Measurements from ENCODE around the gene GAGE13. TPM values are rescaled to one million over a fixed set of nuclear protein-coding genes. Genes with fewer than 3 reads are reported as not detected.

The GAGE13 gene
- total and polyA plus RNA-seq, 2 of the 8 experiments (the other 6 are each of a cell fraction or from before 2014, with no cell fraction given) = not detected

GRCh38 chrX:49309401-49309981, 21.9 kb upstream of the GAGE13 start:
- Histone ChIP-seq H3K56ac (replicated peaks; ENCODE audit: insufficient read length, low read depth, low read length) (no peak overlapping the region), H3K79me1 (ENCODE audit: low read depth, low read length) (no peaks in the 10 kb centered on the region), H3K18ac (ENCODE audit: extremely low read depth, low read length) (no peak overlapping the region), H3K4me1 (replicated peaks in 1 of 4; ENCODE audit: control insufficient read depth in 3 of 4, insufficient read depth in 4 of 4, low read length in 3 of 4) (peaks cover 4 to 22% (median 13%) of the 10 kb centered on the region in 4 experiments), H3K36me3 (ENCODE audit: control insufficient read depth in 2 of 4, insufficient read depth in 4 of 4, low read length in 3 of 4) (no peaks in the 10 kb centered on the region), H2BK5ac (ENCODE audit: low read depth, low read length) (0 out of 2 replicates have a peak overlapping the region, but pooled peaks have one; percentile 81), H2AFZ (ENCODE audit: low read length) (no peak overlapping the region), H3K27ac (ENCODE audit: low read depth, low read length) (peak overlapping the region; percentile 86; the same call in 1 of the 2 replicates), H2BK120ac (replicated peaks; ENCODE audit: low read depth, low read length) (no peak overlapping the region), H3K79me2 (ENCODE audit: control insufficient read depth in 1 of 2, insufficient read depth in 2 of 2, low read length in 2 of 2) (no peaks in the 10 kb centered on the region), H3K23me2 (ENCODE audit: low read depth, low read length) (no peaks in the 10 kb centered on the region; the same call in 1 of the 2 replicates), H2BK15ac (ENCODE audit: low read length) (no peak overlapping the region), H3K23ac (ENCODE audit: insufficient read length) (no peak overlapping the region), H3K4ac (replicated peaks; ENCODE audit: insufficient read length, low read depth, low read length) (no peak overlapping the region), H3K4me3 (ENCODE audit: extremely low read depth in 1 of 4, insufficient read depth in 2 of 4, low read depth in 3 of 4, low read length in 4 of 4) (peak overlapping the region; percentile 7 to 52 (median 22); a peak in 4 of 8 replicates), H3K27me3 (replicated peaks in 1 of 4; ENCODE audit: control insufficient read depth in 3 of 4, extremely low read depth in 1 of 4, insufficient read depth in 3 of 4, low read length in 3 of 4) (no peaks in the 10 kb centered on the region), H4K91ac (replicated peaks; ENCODE audit: insufficient read length, low read length) (no peak overlapping the region), H2BK12ac (ENCODE audit: low read depth, low read length) (no peak overlapping the region), H2BK20ac (ENCODE audit: low read length) (peak overlapping the region; percentile 32; the same call in 1 of the 2 replicates), H4K20me1 (replicated peaks in 1 of 2; ENCODE audit: control insufficient read depth in 1 of 2, insufficient read depth in 2 of 2, low read length in 2 of 2) (no peaks in the 10 kb centered on the region), H2AK5ac (ENCODE audit: low read depth, low read length) (no peak overlapping the region), H4K8ac (ENCODE audit: extremely low read depth, insufficient read depth, low read length) (no peak overlapping the region), H3K14ac (ENCODE audit: insufficient read length) (no peak overlapping the region), H3K4me2 (ENCODE audit: insufficient read depth in 1 of 2, low read depth in 2 of 2, low read length in 2 of 2) (peak overlapping the region; percentile 66 to 80), H3K9ac (replicated peaks in 1 of 4; ENCODE audit: extremely low read depth in 1 of 4, low read depth in 3 of 4, low read length in 3 of 4) (no peak overlapping the region), H4K5ac (ENCODE audit: insufficient read length, low read depth, low read length) (peak overlapping the region; percentile 95), H3K9me3 (ENCODE audit: insufficient read depth in 2 of 2, low read depth in 1 of 2, low read length in 1 of 2) (no peaks in the 10 kb centered on the region)
- FAIRE-seq (peak; percentile 94), DNase-seq (ENCODE audit: low read depth in 1 of 2, low spot score in 2 of 2) (peak in 1 of 2 experiments; percentile 29)
- 12% methylated on average over 8 of the region's 8 CpGs; no CpG with 5 or more reads in 1 of the 2 experiments for WGBS, 2 experiments (ENCODE audit: extremely low coverage in 1 of 2, insufficient coverage in 1 of 2, insufficient read length in 1 of 2, insufficient replicate concordance in 2 of 2, low coverage in 1 of 2, low lambda C conversion rate in 2 of 2, missing lambda C conversion rate in 1 of 2)
- ChIA-PET POLR2A (ENCODE audit: partially characterized antibody) (interaction anchor here (0.8 to 2.0 kb wide), 3 partner anchors 13 to 119 kb away, joined by 3 to 5 read pairs (median 3); no protein-coding TSS in a partner anchor), CTCF (ENCODE audit: partially characterized antibody) (interaction anchor here (1.4 kb wide), 1 partner anchor 18 kb away, joined by 5 read pairs; no protein-coding TSS in a partner anchor)
- TF ChIP-seq FOSL1 (IDR thresholded peaks at IDR 0.05; ENCODE audit: insufficient read depth, low read depth, low read length) (no peak), HDAC2 (IDR thresholded peaks at IDR 0.05; ENCODE audit: borderline replicate concordance in 1 of 2, low read depth in 2 of 2, low read length in 2 of 2) (no peak), ASH2L (IDR thresholded peaks at IDR 0.05; ENCODE audit: low read length) (peak; percentile 96), SP1 (IDR thresholded peaks at IDR 0.05; ENCODE audit: low read depth, low read length) (peak; percentile 86), RNF2 (IDR thresholded peaks at IDR 0.05; ENCODE audit: borderline replicate concordance, low read depth, low read length, missing control alignments, poor library complexity, severe bottlenecking) (no peak), RBBP5 (IDR thresholded peaks at IDR 0.05; ENCODE audit: borderline replicate concordance, low read depth, low read length) (peak; percentile 95; the same call in 1 of the 2 replicates), EP300 (IDR thresholded peaks at IDR 0.05; ENCODE audit: borderline replicate concordance in 1 of 2, low read depth in 2 of 2, low read length in 2 of 2) (0 out of 3 replicates have a peak, but pooled peaks of 1 of the 2 experiments have one; percentile 34), CHD2 (IDR thresholded peaks at IDR 0.05; ENCODE audit: low read length) (no peak), CEBPB (IDR thresholded peaks at IDR 0.05; ENCODE audit: low read depth, low read length) (0 out of 2 replicates have a peak, but pooled peaks have one; percentile 17)
- TF ChIP-seq, protein P1, sequence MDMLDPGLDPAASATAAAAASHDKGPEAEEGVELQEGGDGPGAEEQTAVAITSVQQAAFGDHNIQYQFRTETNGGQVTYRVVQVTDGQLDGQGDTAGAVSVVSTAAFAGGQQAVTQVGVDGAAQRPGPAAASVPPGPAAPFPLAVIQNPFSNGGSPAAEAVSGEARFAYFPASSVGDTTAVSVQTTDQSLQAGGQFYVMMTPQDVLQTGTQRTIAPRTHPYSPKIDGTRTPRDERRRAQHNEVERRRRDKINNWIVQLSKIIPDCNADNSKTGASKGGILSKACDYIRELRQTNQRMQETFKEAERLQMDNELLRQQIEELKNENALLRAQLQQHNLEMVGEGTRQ (IDR thresholded peaks at IDR 0.05; ENCODE audit: low read length) = no peak
